K562 (cell line): ENCODE measurements around the gene PPOX. TPM values are rescaled to one million over a fixed set of nuclear protein-coding genes. Genes with fewer than 3 reads are reported as not detected.
A peak's percentile ranks its signal among the peaks of the same experiment; 100 is the strongest.

Experiments used
- EP400 ChIP-seq: fragments of 450-650 bp; IDR thresholded peaks from 2 replicates; pipeline ENCODE4 v1.6.1; 2017; ENCODE audit warnings: antibody characterized with exemption, mild to moderate bottlenecking, moderate library complexity
- GABPB2 ChIP-seq: fragments of 250-450 bp; sonication (Bioruptor Pico); conservative IDR thresholded peaks from 2 replicates; pipeline ENCODE4 v1.5.1; 2021; ENCODE audit warnings: mild to moderate bottlenecking
- L3MBTL2 ChIP-seq: fragments of 450-650 bp; IDR thresholded peaks from 2 replicates; pipeline ENCODE4 v1.6.1; 2016; ENCODE audit warnings: mild to moderate bottlenecking, moderate library complexity
- MYC ChIP-seq, 2 experiments: fragments of 250-450 bp in 1 of 2; sonication (Bioruptor Pico) in 1 of 2; IDR thresholded peaks; 2 replicates each; pipeline versions ENCODE4 v1.5.1 to v1.6.1; 2012 to 2021; ENCODE audit warnings: low read depth in 2 of 2, borderline replicate concordance in 1 of 2, improper control_type of control experiment in 1 of 2, low read length in 1 of 2, mild to moderate bottlenecking in 1 of 2, moderate library complexity in 1 of 2
- STAT6 ChIP-seq: sonication (generic); formaldehyde crosslinking; IDR thresholded peaks from 2 replicates; pipeline ENCODE4 v1.8.1; 2023; ENCODE audit warnings: mild to moderate bottlenecking, missing genetic modification reagents
- TARDBP ChIP-seq: fragments of 450-650 bp; IDR thresholded peaks from 2 replicates; pipeline ENCODE4 v1.6.1; 2016
- ZBTB2 ChIP-seq: fragments of 450-650 bp; IDR thresholded peaks from 2 replicates; pipeline ENCODE4 v1.6.1; 2016; ENCODE audit warnings: antibody characterized with exemption
- ZBTB43 ChIP-seq: sonication (generic); formaldehyde crosslinking; IDR thresholded peaks from 2 replicates; pipeline ENCODE4 v1.8.0; 2023; ENCODE audit warnings: mild to moderate bottlenecking, missing genetic modification reagents
- ZC3H11A ChIP-seq: IDR thresholded peaks from 2 replicates; pipeline ENCODE4 v1.6.1; 2012; ENCODE audit warnings: low read depth, low read length, improper control_type of control experiment
- ZHX1 ChIP-seq: fragments of 150-350 bp; conservative IDR thresholded peaks from 2 replicates; pipeline ENCODE4 v1.6.1; 2014; ENCODE audit warnings: low read length
- polyA plus RNA-seq, 8 experiments: library from polyadenylated mRNA; depleted of rRNA in 4 of 8; stranded (reverse) in 5 of 8; unstranded in 3 of 8; fragments of >200 nt; fragmentation: Nextera tagmentation in 2 of 8; fragmentation: Illumina TruSeq in 1 of 8; extraction: Ambion mirVana in 2 of 8; extraction: Trizol in 1 of 8; gene quantifications; 2 replicates each; pipeline versions ENCODE4 v1.2.1 to v1.2.3, GENCODE V29; 2011 to 2014; ENCODE audit warnings: inconsistent platforms in 1 of 8, missing spikeins in 1 of 8
- total RNA-seq, 7 experiments: library from RNA; depleted of rRNA in 6 of 7; stranded (reverse); fragments of >200 nt in 6 of 7; fragmentation: Illumina TruSeq in 2 of 7; extraction: Trizol in 2 of 7; gene quantifications; 2 replicates each; pipeline versions ENCODE4 v1.2.1 to v1.2.3, GENCODE V29; 2011 to 2021; ENCODE audit warnings: low replicate concordance in 1 of 7
- TF ChIP-seq, protein P1 (sequence below): fragments of 450-650 bp; formaldehyde crosslinking; conservative IDR thresholded peaks from 2 replicates; pipeline ENCODE4 v1.4.0; 2022; ENCODE audit warnings: mild to moderate bottlenecking, missing genetic modification characterization
- TF ChIP-seq, protein P2 (sequence below): sonication (generic); formaldehyde crosslinking; IDR thresholded peaks from 2 replicates; pipeline ENCODE4 v1.8.0; 2022; ENCODE audit warnings: mild to moderate bottlenecking, missing genetic modification reagents
- TF ChIP-seq, protein P3 (sequence below): fragments of 450-650 bp; formaldehyde crosslinking; IDR thresholded peaks from 2 replicates; pipeline ENCODE4 v1.4.0; 2020; ENCODE audit warnings: mild to moderate bottlenecking, moderate library complexity
- TF ChIP-seq, protein P4 (sequence below): sonication (generic); formaldehyde crosslinking; IDR thresholded peaks from 2 replicates; pipeline ENCODE4 v1.9.0; 2022; ENCODE audit warnings: mild to moderate bottlenecking, missing genetic modification reagents

The PPOX gene
- total and polyA plus RNA-seq, 9 of the 15 experiments (the other 6 are each of a cell fraction or from before 2014, with no cell fraction given), result 17.0 to 57.1 (median 38.9) TPM

GRCh38 chr1:161162052-161162451, 4.2 kb upstream of the PPOX start (continued):
- TF ChIP-seq, protein P1, sequence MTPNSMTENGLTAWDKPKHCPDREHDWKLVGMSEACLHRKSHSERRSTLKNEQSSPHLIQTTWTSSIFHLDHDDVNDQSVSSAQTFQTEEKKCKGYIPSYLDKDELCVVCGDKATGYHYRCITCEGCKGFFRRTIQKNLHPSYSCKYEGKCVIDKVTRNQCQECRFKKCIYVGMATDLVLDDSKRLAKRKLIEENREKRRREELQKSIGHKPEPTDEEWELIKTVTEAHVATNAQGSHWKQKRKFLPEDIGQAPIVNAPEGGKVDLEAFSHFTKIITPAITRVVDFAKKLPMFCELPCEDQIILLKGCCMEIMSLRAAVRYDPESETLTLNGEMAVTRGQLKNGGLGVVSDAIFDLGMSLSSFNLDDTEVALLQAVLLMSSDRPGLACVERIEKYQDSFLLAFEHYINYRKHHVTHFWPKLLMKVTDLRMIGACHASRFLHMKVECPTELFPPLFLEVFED (CRISPR knock-in tag), result no peak
- TF ChIP-seq, protein P2, sequence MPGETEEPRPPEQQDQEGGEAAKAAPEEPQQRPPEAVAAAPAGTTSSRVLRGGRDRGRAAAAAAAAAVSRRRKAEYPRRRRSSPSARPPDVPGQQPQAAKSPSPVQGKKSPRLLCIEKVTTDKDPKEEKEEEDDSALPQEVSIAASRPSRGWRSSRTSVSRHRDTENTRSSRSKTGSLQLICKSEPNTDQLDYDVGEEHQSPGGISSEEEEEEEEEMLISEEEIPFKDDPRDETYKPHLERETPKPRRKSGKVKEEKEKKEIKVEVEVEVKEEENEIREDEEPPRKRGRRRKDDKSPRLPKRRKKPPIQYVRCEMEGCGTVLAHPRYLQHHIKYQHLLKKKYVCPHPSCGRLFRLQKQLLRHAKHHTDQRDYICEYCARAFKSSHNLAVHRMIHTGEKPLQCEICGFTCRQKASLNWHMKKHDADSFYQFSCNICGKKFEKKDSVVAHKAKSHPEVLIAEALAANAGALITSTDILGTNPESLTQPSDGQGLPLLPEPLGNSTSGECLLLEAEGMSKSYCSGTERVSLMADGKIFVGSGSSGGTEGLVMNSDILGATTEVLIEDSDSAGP (CRISPR knock-in tag), result no peak
- no peak for TF ChIP-seq ZBTB2
- 0 out of 2 replicates have a peak, but pooled peaks have one; percentile 52 for TF ChIP-seq MYC (IDR thresholded peaks at IDR 0.05; ENCODE audit: low read depth, low read length)
- TF ChIP-seq MYC (CRISPR knock-in tag; IDR thresholded peaks at IDR 0.05; ENCODE audit: borderline replicate concordance, low read depth), result no peak
- TF ChIP-seq, protein P3, sequence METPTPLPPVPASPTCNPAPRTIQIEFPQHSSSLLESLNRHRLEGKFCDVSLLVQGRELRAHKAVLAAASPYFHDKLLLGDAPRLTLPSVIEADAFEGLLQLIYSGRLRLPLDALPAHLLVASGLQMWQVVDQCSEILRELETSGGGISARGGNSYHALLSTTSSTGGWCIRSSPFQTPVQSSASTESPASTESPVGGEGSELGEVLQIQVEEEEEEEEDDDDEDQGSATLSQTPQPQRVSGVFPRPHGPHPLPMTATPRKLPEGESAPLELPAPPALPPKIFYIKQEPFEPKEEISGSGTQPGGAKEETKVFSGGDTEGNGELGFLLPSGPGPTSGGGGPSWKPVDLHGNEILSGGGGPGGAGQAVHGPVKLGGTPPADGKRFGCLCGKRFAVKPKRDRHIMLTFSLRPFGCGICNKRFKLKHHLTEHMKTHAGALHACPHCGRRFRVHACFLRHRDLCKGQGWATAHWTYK (CRISPR knock-in tag), result no peak
- TF ChIP-seq TARDBP, result no peak
- TF ChIP-seq ZHX1, result no peak
- peak; percentile 59 for TF ChIP-seq L3MBTL2
- TF ChIP-seq ZC3H11A, result no peak
- TF ChIP-seq, protein P4, sequence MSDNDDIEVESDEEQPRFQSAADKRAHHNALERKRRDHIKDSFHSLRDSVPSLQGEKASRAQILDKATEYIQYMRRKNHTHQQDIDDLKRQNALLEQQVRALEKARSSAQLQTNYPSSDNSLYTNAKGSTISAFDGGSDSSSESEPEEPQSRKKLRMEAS (CRISPR knock-in tag), result no peak
- TF ChIP-seq STAT6 (CRISPR knock-in tag), result no peak
- TF ChIP-seq ZBTB43, result no peak
- TF ChIP-seq EP400, result peak; percentile 63
- no peak for TF ChIP-seq GABPB2 (CRISPR knock-in tag)
